NCI-H2227 (cell line): ENCODE data around the gene ONECUT2.
"Not testable (repeated sequence)": the region's sequence is repeated elsewhere in the genome, so short reads cannot be mapped to it uniquely, and the experiment has no call there.

Experiments
- DNase-seq: peaks from one replicate; lab custom pipeline; 2025; ENCODE audit not compliant: unreplicated experiment; lab: John Stamatoyannopoulos, UW

ONECUT2 gene

GRCh38 chr18:57445488-57446319 is 10.5 kb downstream of the ONECUT2 start:
- DNase-seq: peak; percentile 34

- DNase-seq: peak; percentile 69
Observed at GRCh38 chr18:57446322-57446721, 11.1 kb downstream of the ONECUT2 start.

- DNase-seq: peak; percentile 81
Observed at GRCh38 chr18:57447154-57447621, 12.0 kb downstream of the ONECUT2 start.

GRCh38 chr18:57455576-57456129 is 20.5 kb downstream of the ONECUT2 start:
- DNase-seq: no peak

GRCh38 chr18:57461652-57462269 is 26.6 kb downstream of the ONECUT2 start:
- no peak for DNase-seq

GRCh38 chr18:57466307-57466706 is 31.1 kb downstream of the ONECUT2 start:
- DNase-seq: no peak

- DNase-seq: no peak
Observed at GRCh38 chr18:57466745-57467409, 31.7 kb downstream of the ONECUT2 start.

GRCh38 chr18:57469884-57470283 is 34.7 kb downstream of the ONECUT2 start:
- no peak for DNase-seq

- DNase-seq: no peak
Observed at GRCh38 chr18:57475408-57475807, 40.2 kb downstream of the ONECUT2 start.

GRCh38 chr18:57475903-57476302 is 40.7 kb downstream of the ONECUT2 start:
- no peak for DNase-seq

GRCh38 chr18:57480733-57481132 is 45.6 kb downstream of the ONECUT2 start:
- DNase-seq: no peak

GRCh38 chr18:57497372-57498294 is 62.5 kb downstream of the ONECUT2 start:
- DNase-seq: peak; percentile 85

- no peak for DNase-seq
Observed at GRCh38 chr18:57498682-57499256, 63.6 kb downstream of the ONECUT2 start.

GRCh38 chr18:57502624-57503023 is 67.5 kb downstream of the ONECUT2 start:
- DNase-seq: no peak

GRCh38 chr18:57505231-57505630 is 70.1 kb downstream of the ONECUT2 start:
- no peak for DNase-seq

- DNase-seq: no peak
Observed at GRCh38 chr18:57516056-57516455, 80.9 kb downstream of the ONECUT2 start.

- peak; percentile 72 for DNase-seq
Observed at GRCh38 chr18:57518533-57518932, 83.4 kb downstream of the ONECUT2 start.

GRCh38 chr18:57519668-57520424 is 84.7 kb downstream of the ONECUT2 start:
- DNase-seq: no peak

- DNase-seq: not testable (repeated sequence)
Observed at GRCh38 chr18:57522348-57522747, 87.2 kb downstream of the ONECUT2 start.
